ENCODE results near the gene PARD3.
"Not testable (repeated sequence)": the region's sequence is repeated elsewhere in the genome, so short reads cannot be mapped to it uniquely, and the experiment has no call there.

The PARD3 gene

GRCh38 chr10:34420795-34421194, 394.3 kb downstream of the PARD3 start:
- no peak for DNase-seq (ENCODE audit: low spot score)

GRCh38 chr10:34420273-34420672, 394.8 kb downstream of the PARD3 start:
- no peak for DNase-seq (ENCODE audit: low spot score)

GRCh38 chr10:34415039-34415438, 400.1 kb downstream of the PARD3 start:
- DNase-seq (ENCODE audit: low spot score), result no peak

- no peak for DNase-seq (ENCODE audit: low spot score)
These were observed 401.1 kb downstream of the PARD3 start for GRCh38 chr10:34413756-34414587.

GRCh38 chr10:34413214-34413613, 401.9 kb downstream of the PARD3 start:
- no peak for DNase-seq (ENCODE audit: low spot score)

- no peak for DNase-seq (ENCODE audit: low spot score)
These were observed 406.1 kb downstream of the PARD3 start for GRCh38 chr10:34408956-34409355.

- no peak for DNase-seq (ENCODE audit: low spot score)
These were observed 406.7 kb downstream of the PARD3 start for GRCh38 chr10:34408381-34408780.

- DNase-seq (ENCODE audit: low spot score), result no peak
These were observed 407.7 kb downstream of the PARD3 start for GRCh38 chr10:34407324-34407805.

- DNase-seq (ENCODE audit: low spot score), result no peak
These were observed 408.4 kb downstream of the PARD3 start for GRCh38 chr10:34406463-34407323.

- no peak for DNase-seq (ENCODE audit: low spot score)
These were observed 409.3 kb downstream of the PARD3 start for GRCh38 chr10:34405611-34406462.

GRCh38 chr10:34403512-34403911, 411.6 kb downstream of the PARD3 start:
- no peak for DNase-seq (ENCODE audit: low spot score)

- DNase-seq (ENCODE audit: low spot score), result no peak
These were observed 415.0 kb downstream of the PARD3 start for GRCh38 chr10:34400075-34400474.

GRCh38 chr10:34399013-34399412, 416.1 kb downstream of the PARD3 start:
- DNase-seq (ENCODE audit: low spot score), result no peak

GRCh38 chr10:34397324-34397723, 417.8 kb downstream of the PARD3 start:
- DNase-seq (ENCODE audit: low spot score), result no peak

- no peak for DNase-seq (ENCODE audit: low spot score)
These were observed 418.4 kb downstream of the PARD3 start for GRCh38 chr10:34396663-34397062.

GRCh38 chr10:34392641-34393170, 422.4 kb downstream of the PARD3 start:
- no peak for DNase-seq (ENCODE audit: low spot score)

- not testable (repeated sequence) for DNase-seq (ENCODE audit: low spot score)
These were observed 423.9 kb downstream of the PARD3 start for GRCh38 chr10:34391168-34391567.

GRCh38 chr10:34389801-34390200, 425.3 kb downstream of the PARD3 start:
- DNase-seq (ENCODE audit: low spot score), result no peak

GRCh38 chr10:34386921-34387320, 428.2 kb downstream of the PARD3 start:
- no peak for DNase-seq (ENCODE audit: low spot score)

- DNase-seq (ENCODE audit: low spot score), result no peak
These were observed 430.7 kb downstream of the PARD3 start for GRCh38 chr10:34384372-34384771.

GRCh38 chr10:34382626-34383025, 432.5 kb downstream of the PARD3 start:
- no peak for DNase-seq (ENCODE audit: low spot score)

GRCh38 chr10:34380856-34381255, 434.2 kb downstream of the PARD3 start:
- DNase-seq (ENCODE audit: low spot score), result no peak
